ENCODE measurements around the gene STIMATE. TPM values are rescaled to one million over a fixed set of nuclear protein-coding genes. Genes with fewer than 3 reads are reported as not detected.
A peak's percentile ranks its signal among the peaks of the same experiment; 100 is the strongest.

Gene STIMATE
- total RNA-seq, 2 donors from 2014 or later = 34.4 to 40.8 TPM

- DNase-seq (no peak), ATAC-seq (replicated peaks in 1 of 2) (no peak)
- Mint-ChIP-seq H3K27me3 (ENCODE audit: low read depth) (no peaks in the 10 kb centered on the region), H3K4me3 (no peak overlapping the region), H3K36me3 (ENCODE audit: insufficient read depth in 2 of 2) (no peaks in the 10 kb centered on the region), H3K4me1 (ENCODE audit: low read depth) (no peaks in the 10 kb centered on the region), H3K27ac (no peak overlapping the region), H3K9me3 (no peaks in the 10 kb centered on the region)
Measured at GRCh38 chr3:52811452-52812011, 85.8 kb downstream of the STIMATE start.

- no peak for DNase-seq
- H3K27ac Mint-ChIP-seq = no peak overlapping the region
- no peaks in the 10 kb centered on the region for H3K27me3 Mint-ChIP-seq (ENCODE audit: low read depth)
- no peak for ATAC-seq (replicated peaks in 1 of 2)
- no peak overlapping the region for H3K4me3 Mint-ChIP-seq
- H3K36me3 Mint-ChIP-seq (ENCODE audit: insufficient read depth in 2 of 2) = no peaks in the 10 kb centered on the region
- no peaks in the 10 kb centered on the region for H3K9me3 Mint-ChIP-seq
- no peaks in the 10 kb centered on the region for H3K4me1 Mint-ChIP-seq (ENCODE audit: low read depth)
Measured at GRCh38 chr3:52810923-52811322, 86.4 kb downstream of the STIMATE start.

GRCh38 chr3:52809662-52810377, 87.5 kb downstream of the STIMATE start:
- no peaks in the 10 kb centered on the region for H3K36me3 Mint-ChIP-seq (ENCODE audit: insufficient read depth in 2 of 2)
- H3K27me3 Mint-ChIP-seq (ENCODE audit: low read depth) = no peaks in the 10 kb centered on the region
- no peak overlapping the region for H3K27ac Mint-ChIP-seq
- H3K9me3 Mint-ChIP-seq = no peaks in the 10 kb centered on the region
- ATAC-seq (replicated peaks in 1 of 2) (no peak), DNase-seq (no peak)
- no peak overlapping the region for H3K4me3 Mint-ChIP-seq
- H3K4me1 Mint-ChIP-seq (ENCODE audit: low read depth) = no peaks in the 10 kb centered on the region

- Mint-ChIP-seq H3K4me1 (ENCODE audit: low read depth) (no peaks in the 10 kb centered on the region), H3K9me3 (no peaks in the 10 kb centered on the region), H3K27me3 (ENCODE audit: low read depth) (no peaks in the 10 kb centered on the region), H3K27ac (no peak overlapping the region), H3K36me3 (ENCODE audit: insufficient read depth in 2 of 2) (no peaks in the 10 kb centered on the region), H3K4me3 (no peak overlapping the region)
- DNase-seq (no peak), ATAC-seq (replicated peaks in 1 of 2) (no peak)
Measured at GRCh38 chr3:52809149-52809548, 88.2 kb downstream of the STIMATE start.

GRCh38 chr3:52805270-52806039, 91.9 kb downstream of the STIMATE start:
- Mint-ChIP-seq H3K9me3 (no peaks in the 10 kb centered on the region), H3K4me1 (ENCODE audit: low read depth) (no peaks in the 10 kb centered on the region), H3K4me3 (no peak overlapping the region), H3K36me3 (ENCODE audit: insufficient read depth in 2 of 2) (no peaks in the 10 kb centered on the region), H3K27me3 (ENCODE audit: low read depth) (no peaks in the 10 kb centered on the region), H3K27ac (no peak overlapping the region)
- no peak for ATAC-seq (replicated peaks in 1 of 2)
- no peak for DNase-seq

GRCh38 chr3:52801839-52802238, 95.5 kb downstream of the STIMATE start:
- DNase-seq (no peak), ATAC-seq (replicated peaks in 1 of 2) (no peak)
- Mint-ChIP-seq H3K9me3 (no peaks in the 10 kb centered on the region), H3K27ac (no peak overlapping the region), H3K4me1 (ENCODE audit: low read depth) (no peaks in the 10 kb centered on the region), H3K4me3 (no peak overlapping the region), H3K36me3 (ENCODE audit: insufficient read depth in 2 of 2) (no peaks in the 10 kb centered on the region), H3K27me3 (ENCODE audit: low read depth) (no peaks in the 10 kb centered on the region)

GRCh38 chr3:52800079-52800478, 97.3 kb downstream of the STIMATE start:
- no peak for ATAC-seq (replicated peaks in 1 of 2)
- Mint-ChIP-seq H3K27ac (no peak overlapping the region), H3K27me3 (ENCODE audit: low read depth) (no peaks in the 10 kb centered on the region), H3K4me1 (ENCODE audit: low read depth) (no peaks in the 10 kb centered on the region), H3K9me3 (no peaks in the 10 kb centered on the region), H3K4me3 (no peak overlapping the region), H3K36me3 (ENCODE audit: insufficient read depth in 2 of 2) (no peaks in the 10 kb centered on the region)
- DNase-seq = no peak

- Mint-ChIP-seq H3K27ac (no peak overlapping the region), H3K27me3 (ENCODE audit: low read depth) (no peaks in the 10 kb centered on the region), H3K4me3 (no peak overlapping the region), H3K9me3 (no peaks in the 10 kb centered on the region), H3K36me3 (ENCODE audit: insufficient read depth in 2 of 2) (no peaks in the 10 kb centered on the region), H3K4me1 (ENCODE audit: low read depth) (no peaks in the 10 kb centered on the region)
- DNase-seq = peak; percentile 16 to 34
- no peak for ATAC-seq (replicated peaks in 1 of 2)
Measured at GRCh38 chr3:52798978-52799476, 98.3 kb downstream of the STIMATE start.

- Mint-ChIP-seq H3K9me3 (no peaks in the 10 kb centered on the region), H3K36me3 (ENCODE audit: insufficient read depth in 2 of 2) (no peaks in the 10 kb centered on the region), H3K27ac (no peak overlapping the region), H3K4me3 (no peak overlapping the region), H3K4me1 (ENCODE audit: low read depth) (no peaks in the 10 kb centered on the region), H3K27me3 (ENCODE audit: low read depth) (no peaks in the 10 kb centered on the region)
- DNase-seq = no peak
- ATAC-seq (replicated peaks in 1 of 2) = no peak
Measured at GRCh38 chr3:52798376-52798977, 98.9 kb downstream of the STIMATE start.

- H3K36me3 Mint-ChIP-seq (ENCODE audit: insufficient read depth in 2 of 2) = no peaks in the 10 kb centered on the region
- H3K4me1 Mint-ChIP-seq (ENCODE audit: low read depth) = no peaks in the 10 kb centered on the region
- ATAC-seq (replicated peaks in 1 of 2) (no peak), DNase-seq (no peak)
- no peak overlapping the region for H3K27ac Mint-ChIP-seq
- H3K4me3 Mint-ChIP-seq = no peak overlapping the region
- H3K27me3 Mint-ChIP-seq (ENCODE audit: low read depth) = no peaks in the 10 kb centered on the region
- H3K9me3 Mint-ChIP-seq = no peaks in the 10 kb centered on the region
Measured at GRCh38 chr3:52796411-52796810, 100.9 kb downstream of the STIMATE start.

GRCh38 chr3:52795298-52795900, 101.9 kb downstream of the STIMATE start:
- H3K4me3 Mint-ChIP-seq = no peak overlapping the region
- ATAC-seq (replicated peaks in 1 of 2) = no peak
- H3K9me3 Mint-ChIP-seq = no peaks in the 10 kb centered on the region
- no peak overlapping the region for H3K27ac Mint-ChIP-seq
- no peaks in the 10 kb centered on the region for H3K4me1 Mint-ChIP-seq (ENCODE audit: low read depth)
- no peaks in the 10 kb centered on the region for H3K27me3 Mint-ChIP-seq (ENCODE audit: low read depth)
- H3K36me3 Mint-ChIP-seq (ENCODE audit: insufficient read depth in 2 of 2) = no peaks in the 10 kb centered on the region
- DNase-seq = no peak

GRCh38 chr3:52794612-52795099, 102.7 kb downstream of the STIMATE start, which contains the start of gene ITIH3:
Gene ITIH3, plus strand, starts transcription at chr3:52794796. Its CDS starts 8 bp downstream, at chr3:52794804.
- Mint-ChIP-seq H3K27me3 (ENCODE audit: low read depth) (no peaks in the 10 kb centered on the region), H3K27ac (no peak within 1 kb of the TSS), H3K36me3 (ENCODE audit: insufficient read depth in 2 of 2) (no peaks in the 10 kb centered on the region), H3K4me1 (ENCODE audit: low read depth) (no peaks in the 10 kb centered on the region), H3K4me3 (no peak within 1 kb of the TSS), H3K9me3 (no peaks in the 10 kb centered on the region)
- DNase-seq (no peak), ATAC-seq (replicated peaks in 1 of 2) (no peak)
